GM19395 (cell line): ENCODE data around the gene MTFR2.

Experiments
- ATAC-seq: cut with Tn5 transposase; IDR thresholded peaks from one replicate; pipeline ENCODE4 v1.9.1; 2021; ENCODE audit warnings: mild to moderate bottlenecking, moderate library complexity; ENCODE audit not compliant: unreplicated experiment

Gene MTFR2

GRCh38 chr6:136189104-136189503 is 61.0 kb downstream of the MTFR2 start:
- no peak for ATAC-seq

- no peak for ATAC-seq
Measured at GRCh38 chr6:136188486-136188885, 61.6 kb downstream of the MTFR2 start.

- ATAC-seq: no peak
Measured at GRCh38 chr6:136186363-136186762, 63.7 kb downstream of the MTFR2 start.

GRCh38 chr6:136184738-136185137 is 65.4 kb downstream of the MTFR2 start:
- no peak for ATAC-seq

- ATAC-seq: no peak
Measured at GRCh38 chr6:136181861-136182260, 68.2 kb downstream of the MTFR2 start.

- ATAC-seq: no peak
Measured at GRCh38 chr6:136181512-136181833, 68.6 kb downstream of the MTFR2 start.
